HCT116 (cell line): ENCODE results near the gene AFF1. TPM values are rescaled to one million over a fixed set of nuclear protein-coding genes. Genes with fewer than 3 reads are reported as not detected.

Source experiments
- ATAC-seq: fragments of 200-7000 bp; cut with Tn5 transposase; 2 replicates; pipeline ENCODE4 v1.9.1; 2020; ENCODE audit warnings: mild to moderate bottlenecking, moderate library complexity
- BruUV-seq: library from RNA; stranded (reverse); fragments of 400-500 nt; replicated peaks from 2 replicates; lab custom pipeline; 2021; lab: Mats Ljungman, UMichigan
- CTCF ChIA-PET: fragments of 300-600 bp; sonication (Branson Sonifier 250); formaldehyde crosslinking; loops from one replicate; lab custom pipeline; 2021; ENCODE audit warnings: antibody characterized with exemption; lab: Charles Lee
- POLR2A ChIA-PET: fragments of 300-600, 350-600 bp; sonication (Branson Sonifier 250); formaldehyde crosslinking; loops from one replicate; lab custom pipeline; 2021; ENCODE audit warnings: antibody characterized with exemption; lab: Charles Lee
- RAD21 ChIA-PET, 2 experiments: fragments of 300-600 bp; sonication (Branson Sonifier 250); formaldehyde crosslinking; loops; one replicate each; lab custom pipeline; 2023; ENCODE audit warnings: low total read pairs in 2 of 2; ENCODE audit not compliant: uncharacterized antibody in 2 of 2, unreplicated experiment in 2 of 2, low non-redundant PET in 1 of 2; lab: Charles Lee
- DNase-seq: peaks from one replicate; pipeline ENCODE4 v3.0.0-alpha.2; 2010; ENCODE audit warnings: low read depth, low spot score
- H2AFZ ChIP-seq: fragments of 200-600 bp; shearing (Covaris generic), sonication (generic); 2 replicates; pipeline ENCODE4 v1.6.1; 2017; ENCODE audit warnings: low read depth, mixed run types, mixed read lengths, antibody characterized with exemption, low read length; ENCODE audit not compliant: poor library complexity, severe bottlenecking
- H3K27ac ChIP-seq: 2 replicates; pipeline ENCODE4 v1.5.1; 2012; ENCODE audit warnings: low read depth, low read length
- H3K27me3 ChIP-seq: fragments of 200-600 bp; sonication (generic); 2 replicates; pipeline ENCODE4 v1.6.1; 2016; ENCODE audit warnings: mixed run types, low read length, mixed read lengths; ENCODE audit not compliant: insufficient read depth
- H3K36me3 ChIP-seq, 2 experiments: fragments of 200-500 bp in 1 of 2; fragments of 200-600 bp in 1 of 2; sonication (Bioruptor generic) in 1 of 2; sonication (generic) in 1 of 2; 2 replicates each; pipeline versions ENCODE4 v1.5.1 to v1.6.1; 2014 to 2016; ENCODE audit warnings: low read length in 2 of 2, inconsistent platforms in 1 of 2, mixed read lengths in 1 of 2, mixed run types in 1 of 2; ENCODE audit not compliant: insufficient read depth in 2 of 2, control insufficient read depth in 1 of 2
- H3K4me1 ChIP-seq, 2 experiments: fragments of 200-600 bp in 1 of 2; sonication (generic) in 1 of 2; 2 replicates each; pipeline versions ENCODE4 v1.5.1 to v1.6.1; 2012 to 2017; ENCODE audit warnings: low read length in 2 of 2, inconsistent platforms in 1 of 2, mild to moderate bottlenecking in 1 of 2, mixed read lengths in 1 of 2, mixed run types in 1 of 2, moderate library complexity in 1 of 2; ENCODE audit not compliant: insufficient read depth in 2 of 2, control insufficient read depth in 1 of 2
- H3K4me2 ChIP-seq: fragments of 200-600 bp; sonication (generic); 2 replicates; pipeline ENCODE4 v1.6.1; 2017; ENCODE audit warnings: mixed run types, low read length, mixed read lengths
- H3K4me3 ChIP-seq, 2 experiments: fragments of 200-600 bp in 1 of 2; sonication (generic) in 1 of 2; replicated peaks in 1 of 2; 2 replicates each; pipeline ENCODE4 v1.5.1; 2011 to 2016; ENCODE audit warnings: low read length in 2 of 2, control low read depth in 1 of 2, low read depth in 1 of 2, mild to moderate bottlenecking in 1 of 2, mixed read lengths in 1 of 2, mixed run types in 1 of 2
- H3K79me2 ChIP-seq: fragments of 200-600 bp; sonication (generic); 2 replicates; pipeline ENCODE4 v1.6.1; 2017; ENCODE audit warnings: mild to moderate bottlenecking, mixed run types, low read length, moderate library complexity, mixed read lengths; ENCODE audit not compliant: insufficient read depth
- H3K9ac ChIP-seq: fragments of 200-600 bp; sonication (generic); 2 replicates; pipeline ENCODE4 v1.6.1; 2016; ENCODE audit warnings: low read length, mixed read lengths
- H3K9me2 ChIP-seq: fragments of 200-600 bp; sonication (generic), shearing (Covaris generic); 2 replicates; pipeline ENCODE4 v1.6.1; 2017; ENCODE audit warnings: mixed run types, mild to moderate bottlenecking, moderate library complexity; ENCODE audit not compliant: insufficient read depth
- H3K9me3 ChIP-seq, 2 experiments: fragments of 200-500 bp in 1 of 2; fragments of 200-600 bp in 1 of 2; sonication (Bioruptor generic) in 1 of 2; sonication (generic) in 1 of 2; 2 replicates each; pipeline ENCODE4 v1.6.1; 2014 to 2017; ENCODE audit warnings: low read length in 2 of 2, mixed read lengths in 2 of 2, inconsistent platforms in 1 of 2, low read depth in 1 of 2, mild to moderate bottlenecking in 1 of 2, mixed run types in 1 of 2, moderate library complexity in 1 of 2; ENCODE audit not compliant: control insufficient read depth in 1 of 2, insufficient read depth in 1 of 2
- H4K20me1 ChIP-seq: fragments of 200-600 bp; sonication (generic), shearing (Covaris generic); 2 replicates; pipeline ENCODE4 v1.6.1; 2017; ENCODE audit warnings: mixed run types, mild to moderate bottlenecking, moderate library complexity; ENCODE audit not compliant: insufficient read depth
- CBX3 ChIP-seq: IDR thresholded peaks from 2 replicates; pipeline ENCODE4 v1.6.1; 2012; ENCODE audit warnings: low read depth
- ELF1 ChIP-seq: IDR thresholded peaks from 2 replicates; pipeline ENCODE4 v1.6.1; 2012; ENCODE audit warnings: low read depth, borderline replicate concordance
- EZH2phosphoT487 ChIP-seq: fragments of 200-600 bp; IDR thresholded peaks from 2 replicates; pipeline ENCODE4 v1.6.1; 2018; ENCODE audit warnings: antibody characterized with exemption, borderline replicate concordance
- POLR2AphosphoS5 ChIP-seq: IDR thresholded peaks from 2 replicates; pipeline ENCODE4 v1.6.1; 2011; ENCODE audit warnings: mild to moderate bottlenecking, low read depth, low read length, moderate library complexity
- SRF ChIP-seq: IDR thresholded peaks from 2 replicates; pipeline ENCODE4 v1.6.1; 2012; ENCODE audit warnings: low read depth
- intact Hi-C: fragments of 100-400 bp; cut with micrococcal nuclease; formaldehyde crosslinking; loops from 2 replicates; pipeline ENCODE4 v1.10.0; 2022
- total RNA-seq: library from RNA; stranded (reverse); gene quantifications from one replicate; pipeline ENCODE4 v1.2.1, GENCODE V29; 2021; ENCODE audit not compliant: unreplicated experiment
- TF ChIP-seq, protein P1 (sequence below): IDR thresholded peaks from 2 replicates; pipeline ENCODE4 v1.6.1; 2012
- TF ChIP-seq, protein P2 (sequence below), 3 experiments: fragments of 200-600 bp in 1 of 3; sonication (generic) in 1 of 3; IDR thresholded peaks in 2 of 3; conservative IDR thresholded peaks in 1 of 3; 2 replicates each; pipeline ENCODE4 v1.5.1; 2012 to 2017; ENCODE audit warnings: low read depth in 2 of 3, low read length in 2 of 3, antibody characterized with exemption in 1 of 3, borderline replicate concordance in 1 of 3, control low read depth in 1 of 3, mild to moderate bottlenecking in 1 of 3, mixed read lengths in 1 of 3, mixed run types in 1 of 3, moderate library complexity in 1 of 3; ENCODE audit not compliant: insufficient read depth in 1 of 3

Gene AFF1
- total RNA-seq, 1 experiment from 2014 or later = 43.1 TPM

DNA sequence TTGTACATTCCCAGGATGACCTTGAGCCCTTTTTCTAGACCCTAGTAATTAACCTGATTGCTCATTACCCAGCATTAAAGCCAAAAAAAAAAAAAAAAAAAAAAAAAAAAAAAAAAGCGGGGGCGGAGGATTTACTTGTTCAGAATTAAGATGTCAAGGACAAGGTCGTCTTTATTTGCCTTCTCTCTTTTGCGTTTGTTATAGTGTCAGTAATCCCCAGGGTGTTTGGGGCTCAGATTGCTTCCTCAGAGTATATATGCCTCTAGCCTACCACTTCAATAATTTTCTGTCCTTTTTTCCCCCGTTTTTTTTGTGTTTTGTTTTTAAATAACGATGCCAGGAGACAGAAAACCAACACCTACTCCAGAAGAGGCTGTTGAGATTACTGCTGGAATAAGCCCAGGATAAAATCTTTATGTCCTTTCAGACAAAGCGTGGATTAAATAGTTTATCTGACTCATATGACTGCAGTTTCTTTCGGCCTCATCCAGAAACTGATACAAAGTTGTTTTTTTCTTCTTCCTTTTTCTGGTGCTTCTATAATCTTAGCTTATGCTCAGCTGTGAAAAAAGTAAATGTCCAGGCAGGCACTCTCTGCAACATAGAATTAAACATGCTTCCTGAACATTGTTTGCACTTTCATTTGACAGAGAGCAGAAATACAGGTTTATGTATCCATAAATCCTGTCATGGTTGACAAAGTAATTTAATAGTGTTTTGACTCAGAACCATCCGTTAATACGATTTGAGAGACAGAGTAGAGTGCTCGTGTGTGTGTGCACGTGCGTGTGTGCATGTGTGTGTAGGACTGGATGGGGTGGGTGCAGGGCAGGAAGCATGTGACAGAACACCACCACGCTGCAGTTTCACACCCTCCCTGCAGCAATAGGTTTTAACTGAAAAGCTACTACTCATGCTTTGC, 138.6 kb downstream of the AFF1 start:
- POLR2A ChIA-PET = no interaction called here
- Histone ChIP-seq H3K27ac (no peak overlapping the region), H3K9me2 (no peaks in the 10 kb centered on the region), H3K4me2 (no peak overlapping the region), H3K27me3 (no peaks in the 10 kb centered on the region), H3K79me2 (peaks cover 14% of the 10 kb centered on the region; the same call in 1 of the 2 replicates), H3K4me1 (no peaks in the 10 kb centered on the region), H4K20me1 (0 out of 2 replicates have a peak, but pooled peaks cover 7% of the 10 kb centered on the region), H3K9ac (no peak overlapping the region), H3K9me3 (no peaks in the 10 kb centered on the region), H3K4me3 (no peak overlapping the region), H3K36me3 (no peaks in the 10 kb centered on the region), H2AFZ (no peak overlapping the region)
- intact Hi-C loops = no loop called here
- RAD21 ChIA-PET = no interaction called here
- TF ChIP-seq, protein P1, sequence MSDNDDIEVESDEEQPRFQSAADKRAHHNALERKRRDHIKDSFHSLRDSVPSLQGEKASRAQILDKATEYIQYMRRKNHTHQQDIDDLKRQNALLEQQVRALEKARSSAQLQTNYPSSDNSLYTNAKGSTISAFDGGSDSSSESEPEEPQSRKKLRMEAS = no peak
- TF ChIP-seq POLR2AphosphoS5 = no peak
- no peak for TF ChIP-seq ELF1
- TF ChIP-seq EZH2phosphoT487 = no peak
- no peak for TF ChIP-seq CBX3
- TF ChIP-seq, protein P2, sequence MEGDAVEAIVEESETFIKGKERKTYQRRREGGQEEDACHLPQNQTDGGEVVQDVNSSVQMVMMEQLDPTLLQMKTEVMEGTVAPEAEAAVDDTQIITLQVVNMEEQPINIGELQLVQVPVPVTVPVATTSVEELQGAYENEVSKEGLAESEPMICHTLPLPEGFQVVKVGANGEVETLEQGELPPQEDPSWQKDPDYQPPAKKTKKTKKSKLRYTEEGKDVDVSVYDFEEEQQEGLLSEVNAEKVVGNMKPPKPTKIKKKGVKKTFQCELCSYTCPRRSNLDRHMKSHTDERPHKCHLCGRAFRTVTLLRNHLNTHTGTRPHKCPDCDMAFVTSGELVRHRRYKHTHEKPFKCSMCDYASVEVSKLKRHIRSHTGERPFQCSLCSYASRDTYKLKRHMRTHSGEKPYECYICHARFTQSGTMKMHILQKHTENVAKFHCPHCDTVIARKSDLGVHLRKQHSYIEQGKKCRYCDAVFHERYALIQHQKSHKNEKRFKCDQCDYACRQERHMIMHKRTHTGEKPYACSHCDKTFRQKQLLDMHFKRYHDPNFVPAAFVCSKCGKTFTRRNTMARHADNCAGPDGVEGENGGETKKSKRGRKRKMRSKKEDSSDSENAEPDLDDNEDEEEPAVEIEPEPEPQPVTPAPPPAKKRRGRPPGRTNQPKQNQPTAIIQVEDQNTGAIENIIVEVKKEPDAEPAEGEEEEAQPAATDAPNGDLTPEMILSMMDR (IDR thresholded peaks at IDR 0.05 in 2 of 3, conservative IDR thresholded peaks at IDR 0.05 in 1 of 3; ENCODE audit: borderline replicate concordance in 1 of 3, insufficient read depth in 1 of 3, low read depth in 2 of 3, low read length in 2 of 3) = no peak
- TF ChIP-seq SRF = no peak
- ATAC-seq = no peak
- no peak for DNase-seq
- CTCF ChIA-PET = no interaction called here
- no TSS peak for BruUV-seq
